Type B pancreatic cell (in vitro differentiated cells): ENCODE measurements around the gene NOP56. TPM values are rescaled to one million over a fixed set of nuclear protein-coding genes. Genes with fewer than 3 reads are reported as not detected.

Experiments used
- DNase-seq: peaks from one replicate; pipeline ENCODE4 v3.0.0; 2021; ENCODE audit warnings: mixed read lengths; ENCODE audit not compliant: unreplicated experiment; ENCODE audit errors: extremely low spot score
- H3K27ac Mint-ChIP-seq: 2 replicates; pipeline ENCODE4 v1.8.0; 2021; ENCODE audit warnings: mild to moderate bottlenecking, mixed read lengths
- H3K27me3 Mint-ChIP-seq: 2 replicates; pipeline ENCODE4 v1.8.0; 2021; ENCODE audit warnings: mixed read lengths
- H3K36me3 Mint-ChIP-seq: 2 replicates; pipeline ENCODE4 v1.8.0; 2021; ENCODE audit warnings: mixed read lengths
- H3K4me1 Mint-ChIP-seq: one replicate; pipeline ENCODE4 v1.8.0; 2021; ENCODE audit warnings: mixed read lengths; ENCODE audit not compliant: unreplicated experiment
- H3K4me3 Mint-ChIP-seq: 2 replicates; pipeline ENCODE4 v1.8.0; 2021; ENCODE audit warnings: mild to moderate bottlenecking, mixed read lengths
- H3K9me3 Mint-ChIP-seq: 2 replicates; pipeline ENCODE4 v1.8.0; 2021; ENCODE audit warnings: mixed read lengths
- total RNA-seq: library from RNA; stranded (reverse); gene quantifications from 2 replicates; pipeline ENCODE4 v1.2.1, GENCODE V29; 2021; ENCODE audit warnings: low replicate concordance
- TF ChIP-seq, protein P1 (sequence below): fragments of 200-600 bp; sonication (generic); conservative IDR thresholded peaks from 2 replicates; pipeline ENCODE4 v1.5.0; 2021; ENCODE audit warnings: antibody characterized with exemption, mild to moderate bottlenecking

NOP56 gene
- total RNA-seq, 1 donor from 2014 or later = 364 TPM

DNA sequence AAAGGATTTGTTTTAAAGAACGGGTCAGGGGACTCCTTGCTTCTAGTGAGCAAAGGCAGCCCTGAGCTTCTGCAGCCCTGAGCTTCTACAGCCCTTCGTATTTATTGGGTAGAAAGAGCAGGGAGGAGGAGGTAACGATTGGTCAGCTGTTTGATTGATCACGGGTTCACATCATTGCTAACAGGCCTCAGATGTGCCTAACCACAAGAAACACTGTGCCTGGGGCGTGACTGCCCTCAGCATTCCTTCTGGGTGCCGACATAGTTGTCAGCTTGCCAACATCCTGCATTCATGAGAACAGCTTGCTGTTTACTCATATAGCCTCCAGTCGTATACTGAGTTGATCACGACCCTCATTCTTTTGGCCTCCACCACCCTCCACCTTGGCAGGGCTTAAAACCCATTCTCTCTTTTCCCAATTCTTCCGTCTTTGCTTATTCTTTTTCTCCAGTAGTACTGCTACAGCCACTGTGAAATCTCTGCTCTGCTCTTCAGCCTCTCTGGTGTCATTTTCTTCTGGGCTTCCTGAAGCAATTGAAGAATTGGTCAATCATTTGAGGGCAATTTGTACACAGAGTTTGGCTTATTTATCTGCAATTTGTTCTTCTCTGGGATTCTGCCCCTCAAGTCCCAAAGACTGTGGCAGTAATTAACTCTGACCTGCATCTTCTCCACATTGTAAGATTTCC lies 25.4 kb upstream of the NOP56 start:
- peaks cover 7% of the 10 kb centered on the region for H3K9me3 Mint-ChIP-seq
- DNase-seq = no peak
- TF ChIP-seq, protein P1, sequence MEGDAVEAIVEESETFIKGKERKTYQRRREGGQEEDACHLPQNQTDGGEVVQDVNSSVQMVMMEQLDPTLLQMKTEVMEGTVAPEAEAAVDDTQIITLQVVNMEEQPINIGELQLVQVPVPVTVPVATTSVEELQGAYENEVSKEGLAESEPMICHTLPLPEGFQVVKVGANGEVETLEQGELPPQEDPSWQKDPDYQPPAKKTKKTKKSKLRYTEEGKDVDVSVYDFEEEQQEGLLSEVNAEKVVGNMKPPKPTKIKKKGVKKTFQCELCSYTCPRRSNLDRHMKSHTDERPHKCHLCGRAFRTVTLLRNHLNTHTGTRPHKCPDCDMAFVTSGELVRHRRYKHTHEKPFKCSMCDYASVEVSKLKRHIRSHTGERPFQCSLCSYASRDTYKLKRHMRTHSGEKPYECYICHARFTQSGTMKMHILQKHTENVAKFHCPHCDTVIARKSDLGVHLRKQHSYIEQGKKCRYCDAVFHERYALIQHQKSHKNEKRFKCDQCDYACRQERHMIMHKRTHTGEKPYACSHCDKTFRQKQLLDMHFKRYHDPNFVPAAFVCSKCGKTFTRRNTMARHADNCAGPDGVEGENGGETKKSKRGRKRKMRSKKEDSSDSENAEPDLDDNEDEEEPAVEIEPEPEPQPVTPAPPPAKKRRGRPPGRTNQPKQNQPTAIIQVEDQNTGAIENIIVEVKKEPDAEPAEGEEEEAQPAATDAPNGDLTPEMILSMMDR = no peak
- peaks cover 37% of the 10 kb centered on the region for H3K27me3 Mint-ChIP-seq
- H3K4me3 Mint-ChIP-seq = no peak overlapping the region
- no peaks in the 10 kb centered on the region for H3K36me3 Mint-ChIP-seq
- no peaks in the 10 kb centered on the region for H3K4me1 Mint-ChIP-seq
- H3K27ac Mint-ChIP-seq = no peak overlapping the region

- H3K27me3 Mint-ChIP-seq = peaks cover 35% of the 10 kb centered on the region
- no peaks in the 10 kb centered on the region for H3K4me1 Mint-ChIP-seq
- H3K36me3 Mint-ChIP-seq = no peaks in the 10 kb centered on the region
- TF ChIP-seq, protein P1 = no peak
- H3K9me3 Mint-ChIP-seq = peaks cover 7% of the 10 kb centered on the region
- no peak overlapping the region for H3K4me3 Mint-ChIP-seq
- no peak for DNase-seq
- H3K27ac Mint-ChIP-seq = no peak overlapping the region
Observed at GRCh38 chr20:2631228-2631627, 21.2 kb upstream of the NOP56 start.

- Mint-ChIP-seq H3K36me3 (no peaks in the 10 kb centered on the region), H3K27ac (no peak overlapping the region), H3K4me3 (no peak overlapping the region), H3K9me3 (no peaks in the 10 kb centered on the region), H3K27me3 (peaks cover 30% of the 10 kb centered on the region), H3K4me1 (no peaks in the 10 kb centered on the region)
- TF ChIP-seq, protein P1 = no peak
- no peak for DNase-seq
Observed at GRCh38 chr20:2633381-2633780, 19.1 kb upstream of the NOP56 start.

DNA sequence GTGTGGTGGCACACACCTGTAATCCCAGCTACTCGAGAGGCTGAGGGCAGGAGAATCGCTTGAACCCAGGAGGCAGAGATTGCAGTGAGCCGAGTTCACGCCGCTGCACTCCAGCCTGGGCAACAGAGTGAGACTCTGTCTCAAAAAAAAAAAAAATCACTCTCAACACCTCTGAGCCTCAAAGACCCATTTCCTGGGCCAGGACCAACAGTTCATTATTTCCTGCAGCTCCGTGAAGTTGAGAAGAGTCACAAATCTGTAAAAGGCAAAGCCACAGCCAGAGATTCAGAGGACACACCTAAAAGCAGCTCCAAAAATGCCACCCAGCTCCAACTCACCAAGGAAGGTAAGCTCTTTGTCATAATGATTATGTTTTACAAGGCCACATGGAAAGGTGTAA lies 15.2 kb upstream of the NOP56 start:
- H3K36me3 Mint-ChIP-seq = no peaks in the 10 kb centered on the region
- no peak for DNase-seq
- peaks cover 20% of the 10 kb centered on the region for H3K27me3 Mint-ChIP-seq
- H3K9me3 Mint-ChIP-seq = no peaks in the 10 kb centered on the region
- no peak overlapping the region for H3K4me3 Mint-ChIP-seq
- no peaks in the 10 kb centered on the region for H3K4me1 Mint-ChIP-seq
- no peak overlapping the region for H3K27ac Mint-ChIP-seq
- TF ChIP-seq, protein P1 = no peak

- Mint-ChIP-seq H3K4me1 (no peaks in the 10 kb centered on the region), H3K4me3 (no peak overlapping the region)
Observed at GRCh38 chr20:2640260-2640659, 12.2 kb upstream of the NOP56 start.

More at GRCh38 chr20:2640260-2640659, 12.2 kb upstream of the NOP56 start:
- H3K27ac Mint-ChIP-seq = no peak overlapping the region
- no peak for DNase-seq
- H3K9me3 Mint-ChIP-seq = no peaks in the 10 kb centered on the region
- TF ChIP-seq, protein P1 = no peak
- H3K36me3 Mint-ChIP-seq = no peaks in the 10 kb centered on the region
- peaks cover 3% of the 10 kb centered on the region for H3K27me3 Mint-ChIP-seq
